ENCODE measurements around the gene GSX1. TPM values are rescaled to one million over a fixed set of nuclear protein-coding genes. Genes with fewer than 3 reads are reported as not detected.

Gene GSX1
- polyA plus RNA-seq, 3 donors from 2014 or later: not detected

GRCh38 chr13:27789153-27789494 lies 3.2 kb upstream of the GSX1 start:
- Mint-ChIP-seq H3K4me1 (peaks cover 33 to 35% of the 10 kb centered on the region in 2 donors), H3K4me3 (peak overlapping the region; percentile 76 to 91 (median 84)), H3K27me3 (ENCODE audit: low read depth in 3 of 3) (peaks cover 13 to 49% (median 42%) of the 10 kb centered on the region in 3 donors), H3K36me3 (peaks cover 0 to 4% (median 0%) of the 10 kb centered on the region in 3 donors), H3K9me3 (peaks cover 0 to 15% (median 0%) of the 10 kb centered on the region in 6 donors), H3K27ac (peak overlapping the region in 1 of 6 donors; percentile 55)
- no peak for DNase-seq

- Mint-ChIP-seq H3K27ac (no peak overlapping the region), H3K4me1 (peaks cover 35% of the 10 kb centered on the region in 2 donors), H3K27me3 (ENCODE audit: low read depth in 3 of 3) (peaks cover 13 to 50% (median 45%) of the 10 kb centered on the region in 3 donors), H3K4me3 (peak overlapping the region; percentile 76 to 91 (median 84)), H3K9me3 (peaks cover 0 to 15% (median 0%) of the 10 kb centered on the region in 6 donors), H3K36me3 (peaks cover 0 to 4% (median 0%) of the 10 kb centered on the region in 3 donors)
- peak in 1 of 3 donors; percentile 8 for DNase-seq
Observed at GRCh38 chr13:27789495-27790303, 2.6 kb upstream of the GSX1 start.

DNA sequence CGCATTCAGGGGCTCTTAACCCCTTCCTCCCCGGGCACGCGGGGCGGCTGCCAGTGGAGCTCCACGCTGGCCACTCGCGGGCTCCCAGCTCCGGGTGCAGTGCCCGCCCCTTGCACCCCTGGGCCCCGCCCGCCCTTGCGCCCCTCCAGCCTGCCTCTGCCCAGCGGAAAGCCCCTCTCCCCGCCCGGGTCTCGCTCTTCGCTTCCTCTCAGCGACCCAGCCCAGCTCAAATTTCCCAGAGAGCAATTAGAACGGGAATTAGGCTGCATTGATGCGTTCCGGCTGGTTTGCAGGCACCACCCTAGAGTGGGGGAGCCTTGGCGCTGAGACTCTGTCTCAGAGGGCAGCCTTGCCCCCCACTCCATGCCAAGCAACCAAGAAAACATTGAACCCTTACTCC lies 1.8 kb upstream of the GSX1 start:
- Mint-ChIP-seq H3K4me1 (peaks cover 35% of the 10 kb centered on the region in 2 donors), H3K27me3 (ENCODE audit: low read depth in 3 of 3) (peaks cover 13 to 55% (median 50%) of the 10 kb centered on the region in 3 donors), H3K4me3 (peak overlapping the region; percentile 78 to 91 (median 87)), H3K27ac (no peak overlapping the region), H3K9me3 (peaks cover 0 to 15% (median 0%) of the 10 kb centered on the region in 6 donors), H3K36me3 (peaks cover 0 to 4% (median 0%) of the 10 kb centered on the region in 3 donors)
- DNase-seq: no peak

DNA sequence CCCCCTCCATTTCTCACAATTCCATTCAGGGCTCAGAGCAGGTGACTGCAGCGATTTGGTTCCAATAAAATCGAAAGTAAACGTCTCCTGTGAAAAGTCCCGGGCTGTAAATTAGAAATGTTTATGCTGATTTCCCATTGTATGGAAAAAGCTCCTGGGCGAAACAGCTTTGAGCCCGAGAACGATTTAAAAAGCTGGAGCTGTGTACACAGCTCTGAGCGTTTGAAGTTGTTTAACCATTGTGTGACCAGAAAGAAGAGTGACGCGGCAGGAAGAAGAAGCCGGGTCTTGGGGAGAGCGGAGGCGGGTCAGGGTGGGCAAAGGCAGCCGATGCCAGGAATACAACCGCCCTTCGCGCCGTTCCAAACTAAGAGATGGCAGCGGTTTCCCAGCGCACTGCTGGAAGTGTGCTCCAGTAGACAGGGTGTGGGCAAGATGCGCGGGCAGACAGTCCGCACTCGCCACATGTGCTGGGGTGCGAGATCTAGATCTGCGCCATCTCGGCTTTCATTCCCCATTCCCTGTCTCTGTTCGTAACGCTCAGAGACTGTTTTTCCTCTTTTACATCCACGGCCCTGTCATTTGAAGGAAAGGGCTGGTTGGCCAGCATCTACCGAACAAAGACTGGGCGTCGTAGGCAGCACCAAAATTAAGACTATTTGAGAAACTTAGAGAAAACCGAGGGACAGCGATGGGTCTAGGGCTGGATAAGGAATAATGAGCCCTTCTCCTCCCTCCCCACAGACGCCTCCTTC lies 960 bp upstream of the GSX1 start:
- H3K9me3 Mint-ChIP-seq: peaks cover 0 to 15% (median 0%) of the 10 kb centered on the region in 6 donors
- H3K4me3 Mint-ChIP-seq: peak overlapping the region; percentile 78 to 91 (median 87)
- peaks cover 13 to 59% (median 55%) of the 10 kb centered on the region in 3 donors for H3K27me3 Mint-ChIP-seq (ENCODE audit: low read depth in 3 of 3)
- no peak for DNase-seq
- H3K36me3 Mint-ChIP-seq: peaks cover 0 to 4% (median 0%) of the 10 kb centered on the region in 3 donors
- no peak overlapping the region for H3K27ac Mint-ChIP-seq
- peaks cover 35% of the 10 kb centered on the region in 2 donors for H3K4me1 Mint-ChIP-seq

GRCh38 chr13:27791901-27792392 lies 336 bp upstream of the GSX1 start:
- Mint-ChIP-seq H3K27ac (no peak overlapping the region), H3K36me3 (peaks cover 0 to 4% (median 0%) of the 10 kb centered on the region in 3 donors), H3K4me1 (peaks cover 35% of the 10 kb centered on the region in 2 donors)

GRCh38 chr13:27793507-27794367 lies 1.5 kb downstream of the GSX1 start:
- Mint-ChIP-seq H3K27ac (no peak overlapping the region), H3K36me3 (peaks cover 0 to 4% (median 4%) of the 10 kb centered on the region in 3 donors), H3K27me3 (ENCODE audit: low read depth in 3 of 3) (peaks cover 11 to 56% (median 47%) of the 10 kb centered on the region in 3 donors), H3K4me1 (peaks cover 31 to 35% of the 10 kb centered on the region in 2 donors), H3K4me3 (peak overlapping the region in 1 of 5 donors; percentile 54), H3K9me3 (peaks cover 0 to 15% (median 0%) of the 10 kb centered on the region in 6 donors)
- DNase-seq: no peak

More at GRCh38 chr13:27791901-27792392, 336 bp upstream of the GSX1 start:
- H3K9me3 Mint-ChIP-seq: peaks cover 0 to 15% (median 0%) of the 10 kb centered on the region in 6 donors
- peak overlapping the region; percentile 78 to 91 (median 87) for H3K4me3 Mint-ChIP-seq
- H3K27me3 Mint-ChIP-seq (ENCODE audit: low read depth in 3 of 3): peaks cover 13 to 55% (median 50%) of the 10 kb centered on the region in 3 donors
- DNase-seq: no peak

GRCh38 chr13:27794368-27794691 lies 2.0 kb downstream of the GSX1 start:
- peaks cover 0 to 15% (median 0%) of the 10 kb centered on the region in 6 donors for H3K9me3 Mint-ChIP-seq
- H3K27ac Mint-ChIP-seq: no peak overlapping the region
- peaks cover 11 to 53% (median 44%) of the 10 kb centered on the region in 3 donors for H3K27me3 Mint-ChIP-seq (ENCODE audit: low read depth in 3 of 3)
- peaks cover 27 to 29% of the 10 kb centered on the region in 2 donors for H3K4me1 Mint-ChIP-seq
- peak overlapping the region in 2 of 5 donors; percentile 40 to 54 for H3K4me3 Mint-ChIP-seq
- H3K36me3 Mint-ChIP-seq: peaks cover 0 to 4% (median 4%) of the 10 kb centered on the region in 3 donors
- DNase-seq: no peak

DNA sequence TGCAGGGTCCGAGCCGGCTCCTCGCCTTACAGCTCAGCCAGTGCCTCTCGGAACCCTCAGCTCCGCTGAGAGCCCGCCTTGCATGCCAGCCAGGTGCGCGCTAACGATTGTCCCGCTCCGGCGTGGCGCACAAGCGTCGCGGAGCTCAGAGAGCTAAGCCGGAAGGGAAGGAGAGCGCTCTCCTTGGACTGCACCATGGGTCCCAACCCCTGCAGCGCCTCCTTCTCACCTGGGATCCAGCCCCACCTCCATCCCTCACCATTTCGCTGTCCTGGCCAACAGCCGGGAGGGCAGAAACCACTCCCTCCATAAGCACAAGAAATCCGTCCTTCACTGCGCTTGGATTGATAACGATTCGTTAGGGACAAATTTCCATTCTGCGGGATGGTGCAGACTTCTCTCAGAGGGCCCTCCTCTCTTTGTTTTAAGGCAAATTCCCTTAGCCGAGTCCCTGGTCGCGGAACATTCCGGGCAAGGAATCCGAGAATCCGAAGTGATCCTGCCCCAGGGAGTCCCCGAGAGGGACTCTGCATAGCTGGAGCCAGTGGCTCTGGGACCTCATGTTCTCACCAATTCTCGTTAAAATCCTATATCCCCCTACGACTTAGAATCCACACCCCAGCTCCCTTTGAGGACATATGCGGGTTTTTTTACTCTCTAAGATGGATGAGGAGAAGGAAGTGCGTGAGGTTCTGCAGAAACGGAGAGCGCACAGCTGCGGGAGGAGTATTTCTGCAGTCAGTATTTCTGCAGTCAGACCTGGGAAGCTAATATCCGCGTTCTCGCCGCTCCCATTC lies 2.8 kb downstream of the GSX1 start:
- DNase-seq: no peak
- H3K9me3 Mint-ChIP-seq: peaks cover 0 to 15% (median 0%) of the 10 kb centered on the region in 6 donors
- H3K36me3 Mint-ChIP-seq: peaks cover 0 to 4% (median 4%) of the 10 kb centered on the region in 3 donors
- H3K27me3 Mint-ChIP-seq (ENCODE audit: low read depth in 3 of 3): peaks cover 11 to 57% (median 42%) of the 10 kb centered on the region in 3 donors
- H3K4me1 Mint-ChIP-seq: peaks cover 23 to 25% of the 10 kb centered on the region in 2 donors
- no peak overlapping the region for H3K4me3 Mint-ChIP-seq
- H3K27ac Mint-ChIP-seq: no peak overlapping the region

- Mint-ChIP-seq H3K9me3 (peaks cover 0 to 15% (median 0%) of the 10 kb centered on the region in 6 donors), H3K4me1 (peaks cover 18 to 22% of the 10 kb centered on the region in 2 donors), H3K36me3 (peaks cover 0 to 4% (median 4%) of the 10 kb centered on the region in 3 donors), H3K4me3 (no peak overlapping the region), H3K27ac (no peak overlapping the region), H3K27me3 (ENCODE audit: low read depth in 3 of 3) (peaks cover 9 to 59% (median 39%) of the 10 kb centered on the region in 3 donors)
- DNase-seq: no peak
Observed at GRCh38 chr13:27795718-27796019, 3.4 kb downstream of the GSX1 start.

- DNase-seq: no peak
- Mint-ChIP-seq H3K27ac (no peak overlapping the region), H3K9me3 (peaks cover 0 to 6% (median 0%) of the 10 kb centered on the region in 6 donors), H3K27me3 (ENCODE audit: low read depth in 3 of 3) (peaks cover 5 to 53% (median 33%) of the 10 kb centered on the region in 3 donors), H3K36me3 (peaks cover 0 to 4% (median 0%) of the 10 kb centered on the region in 3 donors), H3K4me1 (peaks cover 7 to 12% of the 10 kb centered on the region in 2 donors), H3K4me3 (no peak overlapping the region)
Observed at GRCh38 chr13:27796544-27797227, 4.4 kb downstream of the GSX1 start.

DNA sequence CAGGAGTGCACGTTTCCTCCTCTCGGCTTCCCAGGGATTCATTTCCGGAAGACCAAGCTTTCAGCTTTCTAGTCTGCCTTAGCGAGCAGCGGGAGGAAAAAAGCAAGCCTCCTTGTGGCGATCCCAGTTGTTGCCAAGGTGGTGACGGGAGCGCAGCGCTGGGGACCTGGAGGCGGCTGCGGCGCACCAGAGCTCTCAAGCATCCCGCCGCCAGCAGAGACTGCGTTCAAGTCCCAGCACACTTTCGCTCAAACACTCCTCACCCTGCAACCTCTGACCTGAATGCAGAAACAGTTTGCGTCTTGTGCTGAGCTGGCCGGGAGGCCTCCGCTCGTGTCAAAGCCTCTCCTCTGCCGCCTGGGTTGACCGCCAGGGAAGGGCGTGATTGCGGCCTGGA lies 4.9 kb downstream of the GSX1 start:
- H3K4me1 Mint-ChIP-seq: peaks cover 2 to 6% of the 10 kb centered on the region in 2 donors
- peaks cover 0 to under 1% (median 0%) of the 10 kb centered on the region in 6 donors for H3K9me3 Mint-ChIP-seq
- H3K27me3 Mint-ChIP-seq (ENCODE audit: low read depth in 3 of 3): peaks cover 5 to 48% (median 30%) of the 10 kb centered on the region in 3 donors
- H3K27ac Mint-ChIP-seq: no peak overlapping the region
- peaks cover 0 to 4% (median 0%) of the 10 kb centered on the region in 3 donors for H3K36me3 Mint-ChIP-seq
- DNase-seq: no peak
- H3K4me3 Mint-ChIP-seq: no peak overlapping the region
